GM18861 (cell line): Measurements from ENCODE around the gene TC2N.
"Not testable (repeated sequence)": the region's sequence is repeated elsewhere in the genome, so short reads cannot be mapped to it uniquely, and the experiment has no call there.

ENCODE experiments used
- ATAC-seq: cut with Tn5 transposase; IDR thresholded peaks from one replicate; pipeline ENCODE4 v1.9.1; 2021; ENCODE audit not compliant: unreplicated experiment

TC2N gene

GRCh38 chr14:91867316-91867988 lies at the start of gene TC2N:
Gene TC2N, minus strand, starts transcription at chr14:91867536. Its CDS starts 53,767 bp downstream, at chr14:91813769.
- ATAC-seq, result no peak

DNA sequence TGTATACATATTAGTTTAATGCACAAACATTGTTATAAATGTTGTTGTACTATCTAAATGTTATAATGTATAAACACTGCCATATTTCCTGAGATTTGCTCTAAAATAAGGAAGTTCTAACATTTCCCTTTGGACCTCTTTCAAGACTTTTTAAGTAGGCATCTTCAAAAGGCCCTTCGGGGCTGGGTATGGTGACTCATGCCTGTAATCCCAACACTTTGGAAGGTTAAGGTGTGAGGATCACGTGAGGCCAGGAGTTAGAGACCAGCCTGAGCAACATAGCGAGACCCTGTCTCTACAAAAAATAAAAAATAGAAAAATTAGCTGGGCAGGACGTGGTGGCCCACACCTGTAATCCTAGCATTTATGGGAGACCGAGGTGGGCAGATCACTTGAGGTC lies 44.7 kb upstream of the TC2N start:
- no peak for ATAC-seq

DNA sequence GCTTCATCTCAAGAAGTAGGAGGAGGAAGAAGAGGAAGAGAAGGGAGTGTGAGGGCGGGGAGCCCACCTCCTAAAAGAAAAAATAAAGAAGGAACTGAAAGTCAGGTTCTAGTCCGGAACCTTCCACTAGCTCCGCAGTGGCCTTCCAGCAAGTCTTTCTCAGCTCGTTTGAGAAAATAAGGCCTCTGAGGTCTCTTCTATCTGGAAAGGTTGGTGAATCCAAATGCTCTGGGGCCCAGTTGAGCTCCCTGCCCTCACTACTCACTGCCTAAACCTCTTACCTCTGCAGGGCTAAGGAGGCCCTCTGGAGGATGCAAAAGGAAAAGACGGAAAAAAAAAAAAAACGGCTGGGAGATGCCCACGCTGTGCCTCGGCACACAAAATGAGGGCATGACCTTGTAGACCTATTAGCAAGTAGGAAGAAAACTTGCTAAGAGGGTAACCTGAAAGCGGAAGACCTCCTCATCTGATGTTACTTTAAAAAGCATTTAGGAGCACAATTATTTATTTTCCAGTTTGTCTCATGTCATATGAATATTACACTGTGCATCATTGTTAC lies 44.2 kb upstream of the TC2N start:
- no peak for ATAC-seq

DNA sequence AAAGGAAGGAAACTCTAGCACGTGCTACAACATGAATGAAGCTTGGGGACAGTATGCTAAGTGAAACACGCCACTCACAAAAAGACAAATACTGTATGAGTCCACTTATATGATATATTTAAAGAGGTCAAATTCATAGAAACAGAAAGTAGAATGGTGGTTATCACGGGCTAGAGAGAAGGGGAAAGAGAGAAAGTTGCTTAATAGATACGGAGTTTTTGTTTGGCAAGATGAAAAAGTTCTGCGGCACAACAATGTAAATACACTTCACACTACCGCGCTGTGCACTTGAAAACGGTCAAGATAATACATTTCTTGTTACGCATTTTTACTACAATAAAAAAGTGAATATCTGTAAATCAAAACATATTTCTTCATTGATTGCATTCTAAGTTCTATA lies 42.9 kb upstream of the TC2N start:
- ATAC-seq, result no peak

- ATAC-seq, result no peak
These were observed 39.0 kb upstream of the TC2N start for GRCh38 chr14:91906374-91906773.

GRCh38 chr14:91904956-91905645 lies 37.8 kb upstream of the TC2N start:
- ATAC-seq, result no peak

GRCh38 chr14:91904483-91904882 lies 37.1 kb upstream of the TC2N start:
- ATAC-seq, result no peak

DNA sequence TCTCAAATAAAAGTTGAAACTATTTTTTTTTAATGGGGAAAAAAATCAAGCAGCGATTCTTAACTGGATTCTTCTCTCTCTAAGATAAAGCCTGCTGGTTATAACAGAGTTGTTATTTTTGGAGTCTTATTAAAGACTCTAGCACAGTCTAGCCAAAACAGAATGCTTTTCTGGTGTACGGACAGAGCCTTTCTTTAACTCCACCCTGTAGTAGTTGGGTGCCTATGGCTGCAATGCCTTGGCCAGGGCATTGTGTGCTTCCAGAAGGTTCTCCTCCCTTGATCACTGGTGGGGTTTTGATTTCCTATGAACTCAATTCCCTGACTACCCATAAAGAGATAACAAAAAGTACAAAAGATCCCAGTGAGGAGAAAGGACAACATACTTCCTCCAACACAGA lies 35.7 kb upstream of the TC2N start:
- no peak for ATAC-seq

GRCh38 chr14:91902336-91902735 lies 35.0 kb upstream of the TC2N start:
- no peak for ATAC-seq

- ATAC-seq, result no peak
These were observed 34.3 kb upstream of the TC2N start for GRCh38 chr14:91901449-91902226.

GRCh38 chr14:91899806-91900205 lies 32.5 kb upstream of the TC2N start:
- no peak for ATAC-seq

- no peak for ATAC-seq
These were observed 31.9 kb upstream of the TC2N start for GRCh38 chr14:91899213-91899612.

DNA sequence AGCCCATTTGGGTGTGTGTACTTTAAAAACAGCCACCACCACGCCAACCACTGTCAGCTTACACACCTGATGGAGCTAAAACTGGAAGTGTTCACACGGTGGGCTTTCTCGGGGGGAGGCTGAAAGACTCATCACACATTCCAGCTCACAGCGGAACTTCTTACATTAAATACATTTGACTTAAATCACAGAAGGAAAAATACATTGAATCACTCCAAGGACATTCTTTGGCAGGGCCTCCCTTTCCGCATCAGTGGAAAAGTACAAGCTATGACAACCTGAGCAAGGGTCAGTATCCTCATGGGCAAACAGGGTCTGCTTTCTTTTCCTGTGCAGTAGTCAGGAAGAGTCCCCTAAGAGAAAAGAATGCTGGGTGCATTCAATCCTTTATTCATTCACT lies 31.0 kb upstream of the TC2N start:
- no peak for ATAC-seq

GRCh38 chr14:91897716-91898115 lies 30.4 kb upstream of the TC2N start:
- not testable (repeated sequence) for ATAC-seq

DNA sequence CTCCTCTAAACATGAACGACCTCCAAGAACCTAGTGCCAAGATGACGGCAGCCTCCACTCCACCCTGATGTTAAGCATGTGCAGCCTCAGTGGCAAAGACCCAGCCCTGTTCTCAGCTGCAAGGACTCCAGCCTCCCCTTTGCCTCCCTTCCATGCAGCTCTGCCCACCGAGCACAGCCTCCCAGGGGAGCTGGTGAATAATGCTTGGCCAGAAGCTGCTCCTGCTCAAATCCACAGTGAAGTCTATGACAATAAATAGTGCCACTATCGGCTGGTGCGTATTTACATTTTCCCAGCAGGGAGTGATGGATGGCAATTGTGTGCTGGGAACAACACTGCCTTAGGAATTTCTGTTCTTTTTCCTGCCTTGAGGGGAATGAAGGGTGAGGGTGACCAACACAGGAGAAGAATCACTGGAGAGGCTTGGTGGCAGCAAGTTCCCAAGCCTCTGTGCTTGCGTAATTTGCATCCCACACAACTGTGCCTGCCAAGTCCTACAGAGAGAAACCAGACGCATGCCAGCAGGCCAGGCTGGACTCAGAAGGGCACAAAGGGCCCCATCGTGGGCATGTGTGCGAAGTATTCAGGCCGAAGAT lies 29.9 kb upstream of the TC2N start:
- no peak for ATAC-seq

DNA sequence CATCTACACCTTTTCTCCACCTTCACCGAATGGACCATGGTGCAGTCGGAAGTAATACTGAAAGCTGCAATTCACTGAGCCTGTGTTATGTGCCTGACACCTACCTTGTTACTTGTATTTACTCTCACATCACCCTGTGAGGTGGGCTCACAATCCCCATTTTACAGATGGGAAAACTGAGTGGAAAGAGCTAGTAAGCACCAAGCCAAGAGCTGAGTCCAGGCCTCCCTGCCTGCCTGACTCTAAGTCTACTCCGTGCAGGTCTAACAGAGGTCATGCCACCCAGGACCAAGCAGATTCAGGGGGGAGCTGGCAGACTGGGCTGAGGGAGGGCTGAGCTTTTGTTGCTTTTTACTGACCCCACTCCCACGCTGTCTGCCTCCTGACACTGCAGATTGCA lies 29.1 kb upstream of the TC2N start:
- ATAC-seq, result no peak

- no peak for ATAC-seq
These were observed 26.3 kb upstream of the TC2N start for GRCh38 chr14:91893669-91894068.

DNA sequence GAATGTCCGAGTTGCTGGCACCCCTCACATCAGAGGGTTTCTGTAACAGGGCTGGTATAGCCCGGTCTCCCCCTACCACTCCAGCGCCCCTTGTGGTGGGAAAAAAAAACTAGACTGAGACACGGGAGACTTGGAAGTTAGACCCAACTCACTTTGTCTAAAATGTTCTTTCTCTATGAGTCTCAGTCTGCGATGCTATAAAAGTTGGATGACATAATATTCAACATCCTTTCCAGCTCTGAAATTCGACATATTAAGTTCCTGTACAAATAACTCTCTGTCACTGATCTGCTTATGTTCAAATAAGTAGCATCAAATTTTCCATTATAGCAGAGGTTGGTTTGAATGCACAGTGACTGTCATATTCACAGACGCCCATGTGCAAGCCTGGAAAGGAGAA lies 25.7 kb upstream of the TC2N start:
- no peak for ATAC-seq

- no peak for ATAC-seq
These were observed 24.4 kb upstream of the TC2N start for GRCh38 chr14:91891721-91892220.

DNA sequence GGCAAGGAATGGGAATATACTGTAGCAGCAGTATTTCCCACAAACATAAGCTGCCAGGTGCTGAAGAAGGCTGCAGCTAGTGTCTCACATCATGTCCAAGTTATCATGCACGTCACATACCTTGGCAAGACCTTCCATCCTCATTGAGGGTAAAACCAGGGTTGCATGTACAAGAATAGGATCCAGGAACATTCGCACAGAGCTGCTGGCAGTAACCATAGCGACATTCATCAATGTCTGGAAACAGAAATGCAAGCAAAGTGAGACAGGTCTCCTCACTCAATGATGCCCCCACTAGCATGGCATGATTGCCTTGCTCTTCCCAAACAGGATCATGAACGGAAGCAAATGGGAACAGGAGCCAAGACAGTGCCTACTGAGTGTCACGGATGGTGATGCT lies 23.8 kb upstream of the TC2N start:
- ATAC-seq, result no peak

- ATAC-seq, result no peak
These were observed 23.0 kb upstream of the TC2N start for GRCh38 chr14:91890291-91890749.
